BJ (cell line): ENCODE results near the gene DQX1. TPM values are rescaled to one million over a fixed set of nuclear protein-coding genes. Genes with fewer than 3 reads are reported as not detected.

Source experiments
- CTCF ChIA-PET: fragments of 350-600 bp; formaldehyde crosslinking; extraction: SDS; loops from one replicate; lab custom pipeline; 2021; ENCODE audit warnings: antibody characterized with exemption, inconsistent platforms; lab: Yijun Ruan, JAX
- POLR2A ChIA-PET: fragments of 300-600 bp; sonication (Branson Sonifier 250); formaldehyde crosslinking; extraction: SDS; loops from one replicate; lab custom pipeline; 2021; ENCODE audit warnings: antibody characterized with exemption; lab: Charles Lee
- DNase-seq: peaks from one replicate; pipeline ENCODE4 v3.0.0-alpha.2; 2011; ENCODE audit warnings: low read depth
- H3K27me3 ChIP-seq: 2 replicates; pipeline ENCODE4 v1.6.0; 2011; ENCODE audit warnings: low read length; ENCODE audit not compliant: control insufficient read depth, insufficient read depth
- H3K36me3 ChIP-seq: 2 replicates; pipeline ENCODE4 v1.5.1; 2011; ENCODE audit warnings: low read length; ENCODE audit not compliant: control insufficient read depth, insufficient read depth
- H3K4me3 ChIP-seq: 2 replicates; pipeline ENCODE4 v1.5.1; 2011; ENCODE audit warnings: low read depth, mild to moderate bottlenecking, control low read depth, low read length
- polyA plus RNA-seq: library from polyadenylated mRNA; depleted of rRNA; stranded (reverse); fragments of >200 nt; gene quantifications from 2 replicates; pipeline ENCODE4 v1.2.3, GENCODE V29; 2011
- TF ChIP-seq, protein P1 (sequence below): IDR thresholded peaks from 2 replicates; pipeline ENCODE4 v1.5.1; 2011; ENCODE audit warnings: low read depth, mild to moderate bottlenecking, control low read depth, inconsistent platforms, low read length, moderate library complexity; ENCODE audit not compliant: insufficient read depth

Gene DQX1
- polyA plus RNA-seq, 1 experiment: 0.12 TPM

DNA sequence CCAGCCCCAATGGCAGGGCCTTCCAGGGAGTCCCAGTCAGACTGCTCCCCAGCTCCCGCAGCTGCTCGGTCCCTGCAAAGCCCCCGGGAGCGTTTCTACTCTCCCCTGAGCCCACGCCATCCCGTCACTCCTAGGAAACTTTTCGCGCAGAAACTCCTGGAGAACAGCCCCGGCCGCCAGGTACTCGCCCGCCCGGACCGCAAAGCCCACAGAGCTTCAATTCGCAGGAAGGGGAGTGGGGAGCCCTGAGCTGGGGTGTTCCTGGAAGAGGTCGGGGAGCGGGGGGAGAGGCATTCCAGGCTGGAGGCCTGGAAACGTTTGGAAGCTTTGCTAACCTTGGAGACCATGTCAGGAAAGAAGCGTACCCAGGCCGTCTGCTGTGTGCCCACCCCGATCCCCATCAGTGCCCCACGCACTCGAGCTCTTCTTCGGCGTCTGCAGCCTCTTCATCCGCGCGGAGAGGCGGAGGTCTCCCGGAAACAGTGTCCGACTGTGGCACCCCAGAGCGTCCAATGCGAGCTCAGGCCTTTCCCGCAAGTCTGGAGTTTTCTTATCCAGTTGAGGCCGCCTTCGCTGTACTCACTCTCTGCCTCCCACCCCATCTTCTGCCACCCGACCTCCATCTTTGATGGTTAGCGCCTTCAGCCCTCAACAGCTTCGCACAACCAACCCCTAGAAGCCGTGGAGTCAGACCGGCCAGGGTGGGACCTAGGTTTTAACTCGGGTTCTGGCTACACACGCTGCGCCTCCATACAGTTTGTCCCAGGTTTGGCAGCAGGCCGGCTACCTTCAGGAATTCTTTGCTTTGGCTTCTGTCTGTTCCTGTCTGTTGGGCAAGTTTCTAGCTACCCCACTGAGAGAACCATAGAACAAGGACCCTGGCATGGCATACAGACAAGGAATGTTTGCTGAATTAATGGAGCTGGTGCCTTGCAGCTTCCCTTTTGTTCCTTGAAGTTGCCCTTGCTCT lies 22.2 kb downstream of the DQX1 start:
- Histone ChIP-seq H3K27me3 (peaks cover 9% of the 10 kb centered on the region), H3K4me3 (peak overlapping the region; percentile 43), H3K36me3 (peaks cover 11% of the 10 kb centered on the region)
- CTCF ChIA-PET: interaction anchor here (0.8 to 2.5 kb wide), 5 partner anchors 21 to 169 kb away, joined by 3 to 14 read pairs (median 5); partner anchors contain the start of genes AUP1, CCDC142, HTRA2 and TTC31
- DNase-seq: no peak
- TF ChIP-seq, protein P1, sequence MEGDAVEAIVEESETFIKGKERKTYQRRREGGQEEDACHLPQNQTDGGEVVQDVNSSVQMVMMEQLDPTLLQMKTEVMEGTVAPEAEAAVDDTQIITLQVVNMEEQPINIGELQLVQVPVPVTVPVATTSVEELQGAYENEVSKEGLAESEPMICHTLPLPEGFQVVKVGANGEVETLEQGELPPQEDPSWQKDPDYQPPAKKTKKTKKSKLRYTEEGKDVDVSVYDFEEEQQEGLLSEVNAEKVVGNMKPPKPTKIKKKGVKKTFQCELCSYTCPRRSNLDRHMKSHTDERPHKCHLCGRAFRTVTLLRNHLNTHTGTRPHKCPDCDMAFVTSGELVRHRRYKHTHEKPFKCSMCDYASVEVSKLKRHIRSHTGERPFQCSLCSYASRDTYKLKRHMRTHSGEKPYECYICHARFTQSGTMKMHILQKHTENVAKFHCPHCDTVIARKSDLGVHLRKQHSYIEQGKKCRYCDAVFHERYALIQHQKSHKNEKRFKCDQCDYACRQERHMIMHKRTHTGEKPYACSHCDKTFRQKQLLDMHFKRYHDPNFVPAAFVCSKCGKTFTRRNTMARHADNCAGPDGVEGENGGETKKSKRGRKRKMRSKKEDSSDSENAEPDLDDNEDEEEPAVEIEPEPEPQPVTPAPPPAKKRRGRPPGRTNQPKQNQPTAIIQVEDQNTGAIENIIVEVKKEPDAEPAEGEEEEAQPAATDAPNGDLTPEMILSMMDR: no peak
- POLR2A ChIA-PET: interaction anchor here (0.5 to 0.6 kb wide), 3 partner anchors 7 to 63 kb away, joined by 3 to 4 read pairs (median 4); partner anchors contain the start of genes AUP1 and HTRA2

DNA sequence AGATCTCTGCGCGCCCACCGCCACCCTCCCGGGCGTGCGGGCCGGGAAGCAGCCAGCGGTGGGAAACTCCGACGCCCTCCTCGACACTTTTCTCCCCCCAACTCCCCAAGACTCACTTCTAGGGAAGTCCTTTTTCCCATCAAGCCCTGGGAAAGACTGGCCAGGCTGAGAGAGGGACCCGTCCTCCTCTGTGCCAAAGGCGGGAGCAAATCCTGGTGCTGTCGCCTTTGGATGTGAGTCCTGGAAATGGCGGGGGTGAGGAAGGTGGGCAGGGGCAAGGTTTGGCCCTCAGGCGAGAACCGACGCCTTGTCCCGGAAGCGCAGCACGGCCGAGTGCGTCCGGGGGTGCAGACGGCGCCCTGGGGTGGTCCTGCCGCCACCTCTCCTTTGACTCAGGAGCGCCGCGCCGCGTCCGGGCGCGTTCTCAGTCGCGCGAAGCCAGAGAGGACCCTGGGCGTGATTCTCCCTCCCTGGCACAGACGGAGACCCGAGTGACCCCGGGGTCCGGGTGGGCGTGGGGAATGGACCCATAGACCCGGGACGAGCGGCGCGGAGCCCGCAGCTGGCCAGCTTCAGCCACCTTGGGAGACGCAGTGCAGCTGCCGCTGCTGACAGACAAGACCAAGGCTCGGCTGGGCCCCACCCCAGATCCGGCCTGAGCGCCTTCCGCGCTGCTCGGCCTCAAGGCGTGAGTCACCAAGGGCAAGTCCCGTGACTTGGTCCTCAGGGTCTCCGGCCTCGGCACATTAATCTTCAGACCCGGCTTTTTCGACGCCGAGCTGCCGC lies 23.1 kb downstream of the DQX1 start:
- H3K36me3 ChIP-seq: peaks cover 11% of the 10 kb centered on the region
- TF ChIP-seq, protein P1: peak; percentile 39
- no peak for DNase-seq
- peaks cover 11% of the 10 kb centered on the region for H3K27me3 ChIP-seq
- ChIA-PET POLR2A (interaction anchor here (0.6 kb wide), 1 partner anchor 64 kb away, joined by 3 read pairs; no protein-coding TSS in a partner anchor), CTCF (interaction anchor here (0.8 to 2.5 kb wide), 6 partner anchors 20 to 168 kb away, joined by 3 to 14 read pairs (median 4); partner anchors contain the start of genes AUP1, CCDC142, HTRA2 and TTC31)
- H3K4me3 ChIP-seq: peak overlapping the region; percentile 43

DNA sequence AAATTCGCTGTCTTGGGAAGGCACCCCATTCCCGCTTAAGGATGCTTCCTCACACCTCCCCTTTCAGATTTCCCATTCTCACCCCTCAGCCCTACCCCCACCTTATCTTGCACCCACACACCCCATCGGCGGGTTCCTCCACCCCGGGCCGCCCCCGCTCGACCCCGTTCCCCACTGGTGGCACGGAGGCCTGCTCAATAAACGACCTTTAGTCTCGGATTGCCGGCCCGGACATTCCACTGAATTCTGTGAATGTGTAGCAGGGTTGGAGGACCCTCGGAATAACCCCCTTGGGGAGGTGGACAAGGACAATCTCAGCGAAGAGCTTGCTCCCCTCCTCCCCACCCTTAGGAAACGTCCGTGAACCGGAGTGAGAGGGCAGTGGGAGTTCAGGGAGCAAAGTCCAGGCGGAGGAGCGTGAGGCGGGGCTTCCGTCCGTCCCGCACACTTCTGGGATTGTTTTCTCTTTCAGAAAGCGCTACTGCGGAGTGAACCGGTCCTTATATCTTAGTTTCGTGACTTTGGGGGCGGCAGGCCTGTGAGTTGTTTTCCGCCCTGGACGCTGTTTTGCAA lies 23.8 kb downstream of the DQX1 start:
- Histone ChIP-seq H3K4me3 (peak overlapping the region; percentile 43), H3K27me3 (peaks cover 11% of the 10 kb centered on the region), H3K36me3 (peaks cover 11% of the 10 kb centered on the region)
- CTCF ChIA-PET: interaction anchor here (1.1 kb wide), 1 partner anchor 19 kb away, joined by 3 read pairs; the partner anchor contains the start of genes CCDC142 and TTC31
- TF ChIP-seq, protein P1: no peak
- POLR2A ChIA-PET: no interaction called here
- DNase-seq: no peak

DNA sequence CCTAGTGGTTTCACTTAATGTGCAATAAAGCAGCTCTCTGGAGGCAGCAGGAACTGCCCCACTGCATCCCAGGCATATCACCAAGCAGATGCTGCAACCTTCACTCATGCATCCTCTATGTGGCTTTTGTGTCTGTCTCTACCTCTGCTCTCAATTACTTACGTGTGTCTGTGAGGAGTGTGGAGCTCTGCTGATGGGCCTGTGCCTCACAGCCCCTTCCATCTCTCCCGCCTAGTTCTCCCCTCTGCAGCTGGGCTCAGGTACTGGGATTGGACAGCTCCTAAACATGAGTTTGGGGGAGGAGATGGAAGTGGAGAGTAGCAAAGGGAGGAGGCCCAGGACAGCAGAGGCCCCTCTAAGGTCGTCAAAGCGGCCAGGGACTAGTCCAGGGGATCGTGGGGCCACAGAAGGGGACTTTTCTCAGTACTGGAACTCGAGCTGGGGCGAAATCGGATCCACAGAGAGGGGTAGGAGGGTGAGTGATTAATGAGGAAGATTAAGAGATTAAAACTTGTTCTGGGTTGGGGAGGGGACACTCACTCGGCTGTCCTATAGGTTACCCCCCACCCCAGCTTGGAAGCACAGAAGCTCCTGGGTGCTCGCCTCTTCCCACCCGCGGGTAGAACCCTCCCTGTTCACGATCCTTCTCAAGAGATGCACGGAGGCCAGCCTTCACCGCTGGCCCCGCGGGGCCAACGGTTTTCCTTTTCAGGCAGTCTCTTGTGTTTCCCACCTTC lies 24.5 kb downstream of the DQX1 start:
- Histone ChIP-seq H3K36me3 (peaks cover 11% of the 10 kb centered on the region), H3K27me3 (peaks cover 11% of the 10 kb centered on the region), H3K4me3 (no peak overlapping the region)
- ChIA-PET CTCF (interaction anchor here (1.1 to 2.9 kb wide), 2 partner anchors 18 to 19 kb away, joined by 3 to 13 read pairs; partner anchors contain the start of genes CCDC142 and TTC31), POLR2A (interaction anchor here (0.6 kb wide), 1 partner anchor 33 kb away, joined by 12 read pairs; no protein-coding TSS in a partner anchor)
- no peak for DNase-seq
- TF ChIP-seq, protein P1: no peak
